Neutrophil (primary cell): ENCODE data around the gene SGSM2.

Source experiments
- H3K27ac ChIP-seq: fragments of 200-600 bp; sonication (generic); 2 replicates; pipeline ENCODE4 v1.5.1; 2016; ENCODE audit warnings: mild to moderate bottlenecking, moderate library complexity
- H3K27me3 ChIP-seq: fragments of 200-600 bp; sonication (generic); 2 replicates; pipeline ENCODE4 v1.6.0; 2016; ENCODE audit warnings: mild to moderate bottlenecking
- H3K36me3 ChIP-seq: fragments of 200-600 bp; sonication (generic); 2 replicates; pipeline ENCODE4 v1.5.1; 2017
- H3K4me1 ChIP-seq, 2 experiments: fragments of 200-600 bp in 1 of 2; sonication (generic) in 1 of 2; 1 replicate in 1 of 2; 2 replicates in 1 of 2; pipeline versions ENCODE4 v1.5.1 to v1.6.1; 2013 to 2016; ENCODE audit warnings: low read depth in 1 of 2, low read length in 1 of 2, mild to moderate bottlenecking in 1 of 2, moderate library complexity in 1 of 2; ENCODE audit not compliant: control insufficient read depth in 1 of 2, insufficient read depth in 1 of 2
- H3K4me3 ChIP-seq, 2 experiments: fragments of 200-600 bp in 1 of 2; sonication (generic) in 1 of 2; 1 replicate in 1 of 2; 2 replicates in 1 of 2; pipeline ENCODE4 v1.5.1; 2013 to 2016; ENCODE audit warnings: low read depth in 1 of 2, low read length in 1 of 2, mild to moderate bottlenecking in 1 of 2, moderate library complexity in 1 of 2
- H3K9me3 ChIP-seq: fragments of 200-600 bp; sonication (generic); 2 replicates; pipeline ENCODE4 v1.5.1; 2016
- CTCF ChIP-seq: fragments of 200-600 bp; sonication (generic); IDR thresholded peaks from 2 replicates; pipeline ENCODE4 v1.5.1; 2016; ENCODE audit warnings: antibody characterized with exemption

The SGSM2 gene

GRCh38 chr17:2336852-2337543 lies at the start of gene SGSM2:
SGSM2 (plus strand) TSS chr17:2337501; CDS start chr17:2337689, 188 bp downstream.
- Histone ChIP-seq H3K9me3 (no peaks in the 10 kb centered on the region), H3K27me3 (no peaks in the 10 kb centered on the region), H3K4me1 (peaks cover 19 to 21% of the 10 kb centered on the region in 2 experiments), H3K36me3 (peaks cover 14% of the 10 kb centered on the region), H3K27ac (peak within 1 kb of the TSS; percentile 83), H3K4me3 (peak within 1 kb of the TSS; percentile 84 to 94)
- no peak for TF ChIP-seq CTCF

- TF ChIP-seq CTCF = no peak
- Histone ChIP-seq H3K27me3 (no peaks in the 10 kb centered on the region), H3K27ac (no peak overlapping the region), H3K4me1 (no peaks in the 10 kb centered on the region), H3K4me3 (no peak overlapping the region), H3K36me3 (peaks cover 81% of the 10 kb centered on the region), H3K9me3 (no peaks in the 10 kb centered on the region)
Observed at GRCh38 chr17:2289878-2290478, 47.3 kb upstream of the SGSM2 start.

GRCh38 chr17:2292100-2292499 lies 45.2 kb upstream of the SGSM2 start:
- Histone ChIP-seq H3K4me1 (no peaks in the 10 kb centered on the region), H3K4me3 (no peak overlapping the region), H3K27ac (no peak overlapping the region), H3K36me3 (peaks cover 97% of the 10 kb centered on the region), H3K27me3 (no peaks in the 10 kb centered on the region), H3K9me3 (no peaks in the 10 kb centered on the region)
- TF ChIP-seq CTCF = no peak

- no peak for TF ChIP-seq CTCF
- H3K4me1 ChIP-seq = peaks cover 14 to 18% of the 10 kb centered on the region in 2 experiments
- H3K27me3 ChIP-seq = no peaks in the 10 kb centered on the region
- no peaks in the 10 kb centered on the region for H3K9me3 ChIP-seq
- no peak overlapping the region for H3K4me3 ChIP-seq
- H3K36me3 ChIP-seq = peaks cover 72% of the 10 kb centered on the region
- H3K27ac ChIP-seq = no peak overlapping the region
Observed at GRCh38 chr17:2295575-2295974, 41.7 kb upstream of the SGSM2 start.

- Histone ChIP-seq H3K36me3 (peaks cover 58% of the 10 kb centered on the region), H3K27ac (no peak overlapping the region), H3K27me3 (no peaks in the 10 kb centered on the region), H3K4me1 (peaks cover 28 to 33% of the 10 kb centered on the region in 2 experiments), H3K9me3 (no peaks in the 10 kb centered on the region), H3K4me3 (no peak overlapping the region)
- TF ChIP-seq CTCF = no peak
Observed at GRCh38 chr17:2297023-2297422, 40.3 kb upstream of the SGSM2 start.
